ENCODE data around the gene KRT31. TPM values are rescaled to one million over a fixed set of nuclear protein-coding genes. Genes with fewer than 3 reads are reported as not detected.

KRT31 gene
- total RNA-seq, 1 donor from 2014 or later, result not detected

DNA sequence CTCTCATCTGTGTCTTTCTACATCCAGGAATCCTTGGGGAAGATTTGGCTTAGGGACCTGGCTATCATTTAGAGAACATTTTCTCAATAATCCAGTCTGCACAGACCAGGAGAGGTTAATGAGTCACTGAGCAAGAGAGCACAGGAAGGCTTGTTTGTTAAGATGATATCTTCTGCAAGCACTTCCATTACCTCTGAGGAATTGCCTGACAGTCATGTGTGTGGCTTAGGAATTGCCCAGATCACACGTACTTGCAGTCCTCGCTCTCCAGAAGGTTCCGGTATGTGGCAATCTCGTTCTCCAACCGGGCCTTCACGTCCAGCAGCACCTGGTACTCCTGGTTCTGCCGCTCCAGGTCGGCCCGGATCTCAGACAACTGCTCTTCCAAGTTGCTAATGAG, 23.7 kb upstream of the KRT31 start:
- H3K79me2 ChIP-seq (ENCODE audit: low read depth), result no peaks in the 10 kb centered on the region
- no peak overlapping the region for H2AFZ ChIP-seq (replicated peaks)
- Mint-ChIP-seq H3K4me1 (no peaks in the 10 kb centered on the region), H3K27ac (no peak overlapping the region), H3K36me3 (no peaks in the 10 kb centered on the region), H3K4me3 (no peak overlapping the region), H3K9me3 (no peaks in the 10 kb centered on the region), H3K27me3 (ENCODE audit: insufficient read depth, low read depth) (peaks cover 4% of the 10 kb centered on the region)
- no peaks in the 10 kb centered on the region for H3K9me3 ChIP-seq (ENCODE audit: low read depth)
- H3K4me3 ChIP-seq, result no peak overlapping the region
- no peaks in the 10 kb centered on the region for H3K27me3 ChIP-seq
- TF ChIP-seq, protein P1, sequence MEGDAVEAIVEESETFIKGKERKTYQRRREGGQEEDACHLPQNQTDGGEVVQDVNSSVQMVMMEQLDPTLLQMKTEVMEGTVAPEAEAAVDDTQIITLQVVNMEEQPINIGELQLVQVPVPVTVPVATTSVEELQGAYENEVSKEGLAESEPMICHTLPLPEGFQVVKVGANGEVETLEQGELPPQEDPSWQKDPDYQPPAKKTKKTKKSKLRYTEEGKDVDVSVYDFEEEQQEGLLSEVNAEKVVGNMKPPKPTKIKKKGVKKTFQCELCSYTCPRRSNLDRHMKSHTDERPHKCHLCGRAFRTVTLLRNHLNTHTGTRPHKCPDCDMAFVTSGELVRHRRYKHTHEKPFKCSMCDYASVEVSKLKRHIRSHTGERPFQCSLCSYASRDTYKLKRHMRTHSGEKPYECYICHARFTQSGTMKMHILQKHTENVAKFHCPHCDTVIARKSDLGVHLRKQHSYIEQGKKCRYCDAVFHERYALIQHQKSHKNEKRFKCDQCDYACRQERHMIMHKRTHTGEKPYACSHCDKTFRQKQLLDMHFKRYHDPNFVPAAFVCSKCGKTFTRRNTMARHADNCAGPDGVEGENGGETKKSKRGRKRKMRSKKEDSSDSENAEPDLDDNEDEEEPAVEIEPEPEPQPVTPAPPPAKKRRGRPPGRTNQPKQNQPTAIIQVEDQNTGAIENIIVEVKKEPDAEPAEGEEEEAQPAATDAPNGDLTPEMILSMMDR (IDR thresholded peaks at IDR 0.05), result no peak
- TF ChIP-seq EZH2 (IDR thresholded peaks at IDR 0.05) (no peak), EZH2phosphoT487 (IDR thresholded peaks at IDR 0.05) (no peak)
- no peak overlapping the region for H3K9ac ChIP-seq
- no peaks in the 10 kb centered on the region for H3K36me3 ChIP-seq
- H3F3A ChIP-seq (ENCODE audit: low read depth), result no peaks in the 10 kb centered on the region
- H3K4me2 ChIP-seq, result no peak overlapping the region
- no peaks in the 10 kb centered on the region for H3K4me1 ChIP-seq
- H3K27ac ChIP-seq, result no peak overlapping the region
- H4K20me1 ChIP-seq (ENCODE audit: low read depth), result no peaks in the 10 kb centered on the region
- no peak for DNase-seq (ENCODE audit: low spot score)

DNA sequence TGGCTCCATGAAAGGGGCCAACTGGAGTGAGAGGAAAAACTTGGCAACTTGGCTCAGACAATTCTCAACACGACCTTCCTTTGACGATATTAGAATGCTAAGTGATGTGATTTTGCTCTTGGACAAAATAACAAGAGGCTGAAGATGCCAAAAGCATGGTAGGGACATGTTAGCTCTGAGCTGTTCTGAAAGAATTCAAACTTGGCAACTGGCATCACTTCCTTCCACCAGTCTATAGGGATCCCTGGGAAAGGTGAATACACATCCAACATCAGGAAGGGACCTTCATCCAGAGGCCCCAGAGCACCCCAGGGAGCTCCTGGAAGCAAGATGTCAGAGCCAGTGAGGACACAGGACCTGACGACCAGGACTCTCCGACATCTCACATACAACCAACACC, 22.7 kb upstream of the KRT31 start:
- Histone ChIP-seq H3F3A (ENCODE audit: low read depth) (no peaks in the 10 kb centered on the region), H3K4me1 (no peaks in the 10 kb centered on the region), H3K9ac (no peak overlapping the region), H4K20me1 (ENCODE audit: low read depth) (no peaks in the 10 kb centered on the region), H3K36me3 (no peaks in the 10 kb centered on the region), H3K9me3 (ENCODE audit: low read depth) (no peaks in the 10 kb centered on the region), H3K4me2 (no peak overlapping the region), H2AFZ (replicated peaks) (no peak overlapping the region), H3K4me3 (no peak overlapping the region), H3K27ac (no peak overlapping the region), H3K27me3 (no peaks in the 10 kb centered on the region), H3K79me2 (ENCODE audit: low read depth) (no peaks in the 10 kb centered on the region)
- TF ChIP-seq, protein P1 (IDR thresholded peaks at IDR 0.05), result no peak
- no peak for TF ChIP-seq EZH2 (IDR thresholded peaks at IDR 0.05)
- TF ChIP-seq EZH2phosphoT487 (IDR thresholded peaks at IDR 0.05), result no peak
- no peaks in the 10 kb centered on the region for H3K4me1 Mint-ChIP-seq
- H3K27me3 Mint-ChIP-seq (ENCODE audit: insufficient read depth, low read depth), result peaks cover 4% of the 10 kb centered on the region
- H3K4me3 Mint-ChIP-seq, result no peak overlapping the region
- H3K27ac Mint-ChIP-seq, result no peak overlapping the region
- H3K9me3 Mint-ChIP-seq, result no peaks in the 10 kb centered on the region
- DNase-seq (ENCODE audit: low spot score), result no peak
- H3K36me3 Mint-ChIP-seq, result no peaks in the 10 kb centered on the region

DNA sequence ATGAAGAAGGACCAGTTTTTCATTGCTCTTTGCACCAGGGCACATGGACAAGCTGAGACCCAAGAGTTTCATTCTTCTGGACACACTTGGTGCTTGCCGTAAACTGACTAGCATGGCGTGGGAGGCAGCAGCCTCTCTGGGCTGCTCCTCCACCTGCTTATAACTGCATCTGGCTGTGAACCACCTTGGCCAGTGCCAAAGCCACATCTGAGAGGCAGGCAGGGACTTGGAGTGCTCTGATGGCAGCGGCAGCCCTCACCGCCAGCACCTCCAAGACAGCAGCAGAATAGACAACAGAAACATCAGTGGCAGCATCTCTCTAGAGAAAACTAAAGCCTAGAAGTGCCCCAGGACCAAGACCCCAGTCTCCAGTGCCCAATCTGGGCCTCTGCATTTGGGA, 22.3 kb upstream of the KRT31 start:
- no peak for DNase-seq (ENCODE audit: low spot score)
- H4K20me1 ChIP-seq (ENCODE audit: low read depth), result no peaks in the 10 kb centered on the region

More for the DNA sequence above, 22.3 kb upstream of the KRT31 start:
- Mint-ChIP-seq H3K9me3 (no peaks in the 10 kb centered on the region), H3K4me1 (no peaks in the 10 kb centered on the region), H3K4me3 (no peak overlapping the region), H3K27me3 (ENCODE audit: insufficient read depth, low read depth) (peaks cover 4% of the 10 kb centered on the region), H3K36me3 (no peaks in the 10 kb centered on the region), H3K27ac (no peak overlapping the region)
- H3K27ac ChIP-seq, result no peak overlapping the region
- H3K4me2 ChIP-seq, result no peak overlapping the region
- H3K36me3 ChIP-seq, result no peaks in the 10 kb centered on the region
- H3K4me1 ChIP-seq, result no peaks in the 10 kb centered on the region
- no peak overlapping the region for H3K9ac ChIP-seq
- no peaks in the 10 kb centered on the region for H3K79me2 ChIP-seq (ENCODE audit: low read depth)
- no peaks in the 10 kb centered on the region for H3K27me3 ChIP-seq
- TF ChIP-seq EZH2 (IDR thresholded peaks at IDR 0.05), result no peak
- TF ChIP-seq, protein P1 (IDR thresholded peaks at IDR 0.05), result no peak
- TF ChIP-seq EZH2phosphoT487 (IDR thresholded peaks at IDR 0.05), result no peak
- no peaks in the 10 kb centered on the region for H3K9me3 ChIP-seq (ENCODE audit: low read depth)
- no peaks in the 10 kb centered on the region for H3F3A ChIP-seq (ENCODE audit: low read depth)
- no peak overlapping the region for H3K4me3 ChIP-seq
- H2AFZ ChIP-seq (replicated peaks), result no peak overlapping the region

Data from neural progenitor cell (in vitro differentiated cells).